DOHH2 (cell line): ENCODE results near the gene PNPLA7.

Experiments
- H3F3A ChIP-seq: fragments of 200-600 bp; sonication (generic), shearing (Covaris generic); 2 replicates; pipeline ENCODE4 v1.6.0; 2016; ENCODE audit warnings: antibody characterized with exemption, mild to moderate bottlenecking; ENCODE audit not compliant: control insufficient read depth, insufficient read depth
- H3K27ac ChIP-seq: fragments of 200-600 bp; sonication (generic); 2 replicates; pipeline ENCODE4 v1.5.1; 2014; ENCODE audit warnings: low read depth, mild to moderate bottlenecking, low read length, moderate library complexity
- H3K27me3 ChIP-seq: fragments of 200-600 bp; sonication (generic); 2 replicates; pipeline ENCODE4 v1.6.1; 2014; ENCODE audit warnings: mild to moderate bottlenecking, low read length, mixed read lengths; ENCODE audit not compliant: control insufficient read depth
- H3K36me3 ChIP-seq: fragments of 200-600 bp; sonication (generic); 2 replicates; pipeline ENCODE4 v1.6.1; 2014; ENCODE audit warnings: mild to moderate bottlenecking, low read length, moderate library complexity, mixed read lengths; ENCODE audit not compliant: control insufficient read depth
- H3K4me1 ChIP-seq: fragments of 200-600 bp; sonication (generic); 2 replicates; pipeline ENCODE4 v1.6.1; 2014; ENCODE audit warnings: mild to moderate bottlenecking, low read length, mixed read lengths; ENCODE audit not compliant: control insufficient read depth
- H3K4me2 ChIP-seq: fragments of 200-600 bp; sonication (generic); 2 replicates; pipeline ENCODE4 v1.6.0; 2014; ENCODE audit warnings: mild to moderate bottlenecking, low read length, moderate library complexity
- H3K4me3 ChIP-seq: fragments of 200-600 bp; sonication (generic); 2 replicates; pipeline ENCODE4 v1.5.1; 2014; ENCODE audit warnings: mild to moderate bottlenecking, low read length, mixed read lengths
- H3K79me2 ChIP-seq: fragments of 200-600 bp; sonication (generic); 2 replicates; pipeline ENCODE4 v1.6.1; 2014; ENCODE audit warnings: mild to moderate bottlenecking, low read length, mixed read lengths; ENCODE audit not compliant: control insufficient read depth
- H3K9me2 ChIP-seq: fragments of 200-600 bp; sonication (generic); replicated peaks from 2 replicates; pipeline ENCODE4 v1.6.1; 2014; ENCODE audit warnings: mild to moderate bottlenecking, low read length, mixed read lengths; ENCODE audit not compliant: control insufficient read depth
- H3K9me3 ChIP-seq: fragments of 200-600 bp; sonication (generic); 2 replicates; pipeline ENCODE4 v1.6.1; 2014; ENCODE audit warnings: antibody characterized with exemption, low read length, mixed read lengths; ENCODE audit not compliant: control insufficient read depth, insufficient read depth
- H4K20me1 ChIP-seq: fragments of 200-600 bp; sonication (generic); 2 replicates; pipeline ENCODE4 v1.6.0; 2014; ENCODE audit warnings: low read depth, mild to moderate bottlenecking, antibody characterized with exemption, low read length, moderate library complexity; ENCODE audit not compliant: control insufficient read depth, insufficient read depth
- EZH2phosphoT487 ChIP-seq: fragments of 200-600 bp; sonication (generic); IDR thresholded peaks from 2 replicates; pipeline ENCODE4 v1.6.1; 2017; ENCODE audit warnings: borderline replicate concordance, mild to moderate bottlenecking, antibody characterized with exemption, low read length, moderate library complexity, mixed read lengths
- TF ChIP-seq, protein P1 (sequence below): fragments of 200-600 bp; sonication (generic); IDR thresholded peaks from one replicate; pipeline ENCODE4 v1.5.1; 2014; ENCODE audit warnings: antibody characterized with exemption, mild to moderate bottlenecking, low read depth, low read length; ENCODE audit not compliant: poor library complexity, severe bottlenecking

PNPLA7 gene

DNA sequence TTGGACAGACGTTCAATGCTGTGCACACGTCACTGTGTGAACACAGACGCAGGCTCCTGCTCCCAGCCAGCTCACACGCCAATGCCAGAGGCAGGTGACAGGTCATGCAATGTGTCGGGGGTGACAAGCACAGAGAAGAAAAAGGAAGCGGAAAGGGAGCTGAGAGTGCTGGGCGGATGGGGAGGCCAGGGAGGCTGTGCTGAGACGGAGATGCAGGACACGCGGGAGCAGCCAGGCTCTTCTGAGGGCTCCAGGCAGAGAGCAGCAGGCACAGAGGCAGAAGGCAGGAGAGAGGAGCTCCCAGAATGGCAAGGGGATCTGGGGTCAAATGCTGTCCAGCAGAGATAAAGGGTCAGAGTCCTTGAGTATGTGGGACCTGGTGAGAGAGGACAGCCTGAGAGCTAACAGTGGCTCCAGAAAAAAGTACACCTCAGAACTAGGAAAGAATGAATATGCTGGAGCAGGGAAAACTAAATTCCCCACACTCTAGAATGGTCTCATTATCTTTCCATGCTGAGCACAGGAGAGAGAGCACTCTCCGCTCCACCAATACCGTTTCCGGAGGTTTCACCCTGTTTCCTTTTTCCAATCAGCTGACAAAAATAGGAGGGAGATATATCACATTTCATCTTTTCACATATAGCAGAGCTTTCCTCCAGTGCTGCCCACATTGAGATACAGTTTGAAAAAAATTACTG, 58.3 kb downstream of the PNPLA7 start:
- Histone ChIP-seq H3K27ac (no peak overlapping the region), H3K79me2 (no peaks in the 10 kb centered on the region), H3K36me3 (no peaks in the 10 kb centered on the region), H3K27me3 (no peaks in the 10 kb centered on the region), H3K4me3 (no peak overlapping the region), H3K9me2 (no peaks in the 10 kb centered on the region), H4K20me1 (no peaks in the 10 kb centered on the region), H3K9me3 (no peaks in the 10 kb centered on the region), H3F3A (0 out of 2 replicates have a peak, but pooled peaks cover 6% of the 10 kb centered on the region), H3K4me2 (no peak overlapping the region), H3K4me1 (peaks cover 3% of the 10 kb centered on the region; the same call in 1 of the 2 replicates)
- TF ChIP-seq EZH2phosphoT487 = no peak
- TF ChIP-seq, protein P1, sequence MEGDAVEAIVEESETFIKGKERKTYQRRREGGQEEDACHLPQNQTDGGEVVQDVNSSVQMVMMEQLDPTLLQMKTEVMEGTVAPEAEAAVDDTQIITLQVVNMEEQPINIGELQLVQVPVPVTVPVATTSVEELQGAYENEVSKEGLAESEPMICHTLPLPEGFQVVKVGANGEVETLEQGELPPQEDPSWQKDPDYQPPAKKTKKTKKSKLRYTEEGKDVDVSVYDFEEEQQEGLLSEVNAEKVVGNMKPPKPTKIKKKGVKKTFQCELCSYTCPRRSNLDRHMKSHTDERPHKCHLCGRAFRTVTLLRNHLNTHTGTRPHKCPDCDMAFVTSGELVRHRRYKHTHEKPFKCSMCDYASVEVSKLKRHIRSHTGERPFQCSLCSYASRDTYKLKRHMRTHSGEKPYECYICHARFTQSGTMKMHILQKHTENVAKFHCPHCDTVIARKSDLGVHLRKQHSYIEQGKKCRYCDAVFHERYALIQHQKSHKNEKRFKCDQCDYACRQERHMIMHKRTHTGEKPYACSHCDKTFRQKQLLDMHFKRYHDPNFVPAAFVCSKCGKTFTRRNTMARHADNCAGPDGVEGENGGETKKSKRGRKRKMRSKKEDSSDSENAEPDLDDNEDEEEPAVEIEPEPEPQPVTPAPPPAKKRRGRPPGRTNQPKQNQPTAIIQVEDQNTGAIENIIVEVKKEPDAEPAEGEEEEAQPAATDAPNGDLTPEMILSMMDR = no peak

DNA sequence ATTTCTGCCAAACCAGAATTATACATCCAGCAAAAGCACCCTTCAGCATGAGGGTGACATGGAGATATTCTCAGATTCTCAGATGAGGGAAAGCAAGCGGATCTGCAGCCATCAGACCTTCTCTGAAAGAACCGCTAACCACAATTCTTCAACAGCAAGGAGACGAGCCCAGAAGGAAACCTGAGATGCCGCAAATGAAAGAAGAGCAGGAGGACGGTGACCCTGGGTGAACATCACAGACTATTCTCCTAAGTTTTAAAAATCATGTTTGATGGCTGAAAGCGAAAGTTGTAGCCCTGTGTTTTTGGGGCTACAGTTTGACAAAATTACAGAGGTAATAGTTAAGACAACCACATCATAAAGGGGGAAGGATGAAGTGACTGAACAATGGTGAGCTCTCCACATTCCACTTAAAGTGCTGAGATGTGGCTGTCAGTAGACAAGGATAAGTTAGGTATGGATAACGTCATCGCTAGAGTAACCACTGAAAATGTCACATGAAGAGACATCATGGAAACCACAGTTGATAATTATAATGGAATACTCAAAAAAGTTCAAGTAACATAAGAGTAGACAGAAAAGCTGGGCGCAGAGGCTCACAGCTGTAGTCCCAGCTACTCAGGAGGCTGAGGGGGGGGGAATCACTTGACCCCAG, 59.5 kb downstream of the PNPLA7 start:
- TF ChIP-seq EZH2phosphoT487 = no peak
- TF ChIP-seq, protein P1 = no peak
- 0 out of 2 replicates have a peak, but pooled peaks cover 6% of the 10 kb centered on the region for H3F3A ChIP-seq
- H3K27ac ChIP-seq = no peak overlapping the region
- H3K4me3 ChIP-seq = no peak overlapping the region
- no peak overlapping the region for H3K4me2 ChIP-seq
- H3K79me2 ChIP-seq = no peaks in the 10 kb centered on the region
- no peaks in the 10 kb centered on the region for H3K9me2 ChIP-seq
- no peaks in the 10 kb centered on the region for H3K27me3 ChIP-seq
- H3K36me3 ChIP-seq = no peaks in the 10 kb centered on the region
- H3K9me3 ChIP-seq = no peaks in the 10 kb centered on the region
- peaks cover 3% of the 10 kb centered on the region; the same call in 1 of the 2 replicates for H3K4me1 ChIP-seq
- H4K20me1 ChIP-seq = no peaks in the 10 kb centered on the region

GRCh38 chr9:137488906-137489305, 61.3 kb downstream of the PNPLA7 start:
- Histone ChIP-seq H4K20me1 (no peaks in the 10 kb centered on the region), H3K27ac (no peak overlapping the region), H3K79me2 (no peaks in the 10 kb centered on the region), H3K4me1 (peaks cover 3% of the 10 kb centered on the region; the same call in 1 of the 2 replicates), H3K9me2 (no peaks in the 10 kb centered on the region), H3K4me3 (no peak overlapping the region), H3K4me2 (no peak overlapping the region), H3F3A (0 out of 2 replicates have a peak, but pooled peaks cover 6% of the 10 kb centered on the region), H3K27me3 (no peaks in the 10 kb centered on the region), H3K9me3 (no peaks in the 10 kb centered on the region), H3K36me3 (no peaks in the 10 kb centered on the region)
- TF ChIP-seq, protein P1 = no peak
- TF ChIP-seq EZH2phosphoT487 = no peak
